GM19238 (cell line): ENCODE data around the gene ZGPAT.
"Not testable (repeated sequence)": the region's sequence is repeated elsewhere in the genome, so short reads cannot be mapped to it uniquely, and the experiment has no call there.

Experiments used
- DNase-seq: peaks from one replicate; pipeline ENCODE4 v3.0.0; 2011; ENCODE audit warnings: low spot score; ENCODE audit not compliant: insufficient read length

Gene ZGPAT

DNA sequence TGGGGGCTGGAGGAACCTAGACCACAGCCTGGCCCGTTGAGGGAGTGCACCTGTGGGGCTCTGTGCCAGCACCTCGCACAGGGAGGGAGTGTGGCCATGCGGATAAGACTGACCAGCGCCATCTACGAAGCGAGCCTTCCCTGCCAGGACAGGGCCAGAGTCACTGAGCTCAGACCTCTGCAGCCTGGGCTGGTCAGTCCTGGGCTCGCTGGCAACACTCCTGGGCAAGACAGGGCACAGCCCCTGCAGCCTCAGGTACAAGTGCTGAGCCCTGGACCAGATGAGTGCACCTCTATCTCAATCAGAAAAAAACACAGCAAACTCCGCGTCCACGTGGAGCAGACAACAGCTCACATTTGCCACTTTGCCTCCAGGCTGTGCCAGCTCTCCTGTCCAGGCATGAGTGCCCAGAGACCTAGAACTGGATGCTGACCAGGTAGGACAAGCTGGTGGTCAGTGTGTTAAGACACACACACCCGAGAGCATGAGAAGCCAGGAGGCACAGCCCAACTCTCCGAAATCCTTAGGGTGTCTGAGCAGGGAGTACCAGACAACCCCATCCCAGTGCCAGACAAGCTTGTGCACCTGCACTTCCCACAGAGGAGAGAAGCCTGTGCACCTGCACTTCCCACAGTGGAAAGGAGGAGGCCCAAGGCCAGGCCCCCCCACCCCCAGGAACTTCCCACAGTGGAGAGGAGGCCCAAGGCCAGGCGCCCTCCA, 4.9 kb upstream of the ZGPAT start:
- DNase-seq: no peak

DNA sequence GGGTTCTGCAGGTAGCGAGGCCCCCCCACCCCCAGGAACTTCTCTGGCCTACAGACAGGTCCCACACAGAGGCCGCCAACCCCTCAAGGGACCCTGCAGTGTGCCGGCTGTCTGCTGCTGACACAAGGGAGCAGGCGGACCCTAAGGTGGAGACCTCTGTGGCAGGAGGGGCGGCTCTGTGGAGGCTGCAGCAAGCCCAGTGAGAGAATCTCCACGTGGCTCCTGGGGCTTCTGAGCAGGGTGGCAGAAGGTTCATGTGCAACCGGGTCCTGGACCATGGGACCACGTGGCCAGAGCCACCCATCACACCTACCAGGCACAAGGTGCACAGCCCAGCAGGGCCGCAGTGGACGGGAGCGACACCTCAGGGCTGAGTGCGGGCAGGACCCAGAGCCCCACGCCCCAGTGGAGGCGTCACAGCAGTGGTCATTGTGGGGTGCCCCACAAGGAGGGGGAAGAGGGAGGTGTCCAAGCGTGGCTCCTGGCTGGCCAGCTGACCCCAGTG, 4.3 kb upstream of the ZGPAT start:
- DNase-seq: no peak

DNA sequence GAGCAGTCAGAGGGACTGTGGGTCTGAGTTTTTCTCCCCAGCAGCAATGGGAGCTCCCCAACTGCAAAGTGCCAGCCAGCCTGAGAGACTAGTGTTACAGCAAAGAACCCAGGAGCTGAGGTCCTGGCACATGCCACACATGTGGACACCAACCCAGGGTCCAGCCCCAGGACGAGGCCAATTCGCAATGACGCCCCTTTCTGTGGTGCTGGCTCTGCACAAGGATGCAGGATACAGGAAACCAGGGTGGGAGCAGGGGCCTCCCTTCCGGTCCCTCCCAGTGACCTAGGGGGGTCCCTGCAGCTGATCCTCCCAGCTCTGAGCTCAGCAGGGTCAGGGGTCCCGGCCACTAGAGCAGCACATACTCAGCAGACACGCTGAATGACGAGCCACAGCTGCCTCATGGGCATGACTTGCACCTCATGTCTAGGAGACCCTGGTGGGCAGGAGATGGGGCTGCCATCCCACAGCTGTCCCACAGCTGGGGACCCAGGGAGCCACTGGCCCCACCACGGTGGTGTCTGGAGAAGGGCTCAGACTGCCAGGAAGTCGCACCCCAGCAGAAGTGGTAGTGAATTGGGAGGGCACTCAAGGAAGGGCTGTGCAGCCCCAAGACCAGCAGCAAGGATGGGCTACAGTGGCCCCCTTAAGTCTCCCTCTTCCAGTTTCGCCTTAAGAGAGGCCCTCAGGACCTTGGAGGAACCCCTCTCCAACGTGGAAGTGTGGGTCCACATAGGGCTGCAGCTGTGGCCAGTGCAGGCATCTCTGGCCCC, 3.7 kb upstream of the ZGPAT start:
- no peak for DNase-seq

DNA sequence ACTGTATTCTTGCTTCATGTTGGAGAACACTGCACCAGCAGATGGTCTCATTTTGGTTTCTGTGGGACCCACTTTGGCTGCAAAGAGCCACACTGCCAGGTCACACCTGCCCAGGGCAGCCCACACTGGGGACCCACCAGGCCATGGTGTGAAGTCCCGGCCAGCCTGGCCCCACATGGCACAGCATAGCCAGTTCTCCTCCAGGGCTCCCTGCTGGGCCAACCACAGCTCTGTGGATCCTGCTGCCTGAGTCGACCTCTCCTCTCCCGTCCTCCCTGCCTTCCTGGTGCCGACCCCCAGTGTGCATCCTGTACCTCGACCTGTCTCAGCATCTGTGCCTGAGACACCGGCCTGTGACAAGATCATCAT, 3.1 kb upstream of the ZGPAT start:
- no peak for DNase-seq

DNA sequence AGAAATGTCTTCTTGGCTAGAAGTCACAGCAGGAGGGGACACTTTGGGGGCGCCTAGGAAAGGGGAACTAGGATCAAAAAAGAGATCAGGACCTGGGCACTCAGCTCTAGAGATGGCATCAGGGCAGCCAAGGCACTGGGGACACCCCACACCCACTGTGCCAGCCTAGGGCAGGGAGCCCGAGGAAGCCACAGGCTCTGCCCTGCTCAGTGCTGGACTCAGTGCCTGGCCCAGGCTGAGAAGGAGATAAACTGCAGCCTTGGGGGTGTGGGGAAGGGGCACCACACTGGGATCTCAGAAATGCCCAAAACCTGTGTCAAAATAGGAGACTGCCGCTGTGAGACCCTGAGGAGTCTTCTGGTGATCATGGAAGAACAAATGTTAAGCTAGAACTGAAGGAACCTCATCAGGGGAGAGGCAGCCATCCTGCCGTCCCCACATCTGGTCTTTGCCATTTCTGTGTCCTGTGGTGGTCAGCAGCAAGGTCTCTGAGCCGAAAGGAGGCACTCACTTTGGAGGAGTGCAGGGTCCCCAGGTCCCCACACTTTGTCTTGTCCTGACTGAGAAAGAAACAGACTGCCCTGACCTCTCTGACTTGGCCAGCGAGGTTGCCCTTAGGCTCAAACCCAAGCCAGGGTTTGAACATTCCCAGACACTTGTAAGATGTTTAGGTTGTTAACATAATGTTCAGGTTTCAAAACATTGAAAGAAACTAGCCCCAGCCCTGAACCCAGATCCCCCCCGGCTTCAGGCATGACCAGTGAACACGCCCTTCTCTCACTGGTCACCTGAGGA, 2.4 kb upstream of the ZGPAT start:
- no peak for DNase-seq

DNA sequence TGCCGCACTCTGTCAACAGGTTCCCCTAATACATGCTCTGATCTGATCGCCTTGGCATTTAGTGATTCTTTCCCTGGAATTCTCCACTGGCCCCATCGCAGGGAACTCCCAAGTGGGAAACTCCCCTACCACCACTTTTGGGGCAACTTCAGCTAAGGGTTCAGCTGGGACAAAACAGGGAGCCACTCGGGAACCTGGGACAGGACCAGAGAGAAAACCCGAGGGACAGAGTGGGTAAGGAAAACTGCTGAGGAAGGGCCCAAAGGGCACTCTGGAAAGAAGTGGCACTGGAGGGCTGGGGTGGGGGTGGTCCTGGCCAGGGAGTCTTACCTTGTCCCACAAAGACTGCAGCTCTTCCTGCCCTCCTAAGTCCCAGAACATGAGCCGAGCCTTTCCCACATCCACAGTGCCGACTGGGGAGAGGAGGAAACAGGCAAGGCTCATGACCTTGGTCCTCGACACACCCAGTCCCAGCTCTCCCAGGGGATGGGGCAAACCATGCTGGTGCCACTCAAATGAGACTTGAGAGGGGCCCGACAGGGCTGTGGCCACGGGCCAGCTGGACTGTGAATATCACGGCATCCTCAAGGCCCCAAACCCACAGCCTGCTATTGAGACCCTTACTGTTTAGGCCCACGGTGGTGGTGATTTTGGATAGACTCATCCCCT, 1.7 kb upstream of the ZGPAT start:
- DNase-seq: peak; percentile 0

DNA sequence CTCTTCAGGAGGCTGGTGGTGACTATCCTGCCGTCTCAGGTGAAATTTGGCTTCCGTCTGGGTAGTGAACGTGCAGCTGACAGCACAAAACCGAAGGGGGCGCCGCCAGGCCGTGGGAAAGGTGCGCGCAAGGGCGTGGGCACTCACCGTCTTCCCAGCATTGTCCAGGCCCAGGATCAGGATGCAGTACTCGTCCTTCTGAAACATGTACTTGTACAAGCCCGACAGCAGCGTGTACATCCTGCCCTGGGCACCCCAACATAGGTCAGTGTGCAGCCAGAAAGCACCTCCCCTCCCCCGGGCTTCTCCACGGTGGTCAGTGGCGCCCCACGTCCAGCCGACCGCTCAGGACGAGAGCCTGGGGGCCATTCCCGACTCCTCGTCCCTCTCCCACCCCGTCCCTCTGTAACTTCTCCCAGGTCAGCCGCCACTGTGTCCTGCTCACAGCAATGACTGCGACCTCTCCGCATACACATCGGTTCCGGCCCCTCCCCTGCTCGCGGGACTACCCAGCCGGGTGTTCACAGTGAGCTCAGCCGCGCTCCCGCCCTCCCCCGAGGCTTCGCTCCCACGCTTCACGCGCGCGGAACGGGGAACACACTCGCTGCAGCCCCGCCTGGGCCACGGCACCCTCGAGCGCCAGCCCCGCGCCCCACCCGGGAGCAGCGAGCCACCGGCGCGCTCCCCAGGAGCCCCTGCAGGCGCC, 834 bp upstream of the ZGPAT start:
- peak; percentile 51 for DNase-seq

DNA sequence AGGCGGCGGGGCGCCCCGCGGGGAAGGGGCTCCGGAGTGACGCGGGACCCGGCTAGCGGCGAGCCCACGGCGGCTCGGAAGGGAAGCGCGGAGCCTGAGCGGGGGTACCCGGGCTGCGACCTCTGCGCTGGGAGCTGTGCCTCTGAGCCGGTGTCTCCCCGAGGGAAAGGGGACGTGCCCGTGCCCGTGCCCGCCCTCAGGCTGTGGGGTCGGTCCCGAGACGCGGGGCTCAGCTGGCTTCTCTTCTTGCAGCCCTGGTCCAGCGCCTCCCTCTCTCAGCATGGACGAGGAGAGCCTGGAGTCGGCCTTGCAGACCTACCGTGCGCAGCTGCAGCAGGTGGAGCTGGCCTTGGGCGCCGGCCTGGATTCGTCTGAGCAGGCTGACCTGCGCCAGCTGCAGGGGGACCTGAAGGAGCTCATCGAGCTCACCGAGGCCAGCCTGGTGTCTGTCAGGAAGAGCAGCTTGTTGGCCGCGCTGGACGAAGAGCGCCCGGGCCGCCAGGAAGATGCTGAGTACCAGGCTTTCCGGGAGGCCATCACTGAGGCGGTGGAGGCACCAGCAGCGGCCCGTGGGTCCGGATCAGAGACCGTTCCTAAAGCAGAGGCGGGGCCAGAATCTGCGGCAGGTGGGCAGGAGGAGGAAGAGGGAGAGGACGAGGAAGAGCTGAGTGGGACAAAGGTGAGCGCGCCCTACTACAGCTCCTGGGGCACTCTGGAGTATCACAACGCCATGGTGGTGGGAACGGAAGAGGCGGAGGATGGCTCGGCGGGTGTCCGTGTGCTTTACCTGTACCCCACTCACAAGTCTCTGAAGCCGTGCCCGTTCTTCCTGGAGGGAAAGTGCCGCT, 686 bp downstream of the ZGPAT start:
- DNase-seq: peak; percentile 27

DNA sequence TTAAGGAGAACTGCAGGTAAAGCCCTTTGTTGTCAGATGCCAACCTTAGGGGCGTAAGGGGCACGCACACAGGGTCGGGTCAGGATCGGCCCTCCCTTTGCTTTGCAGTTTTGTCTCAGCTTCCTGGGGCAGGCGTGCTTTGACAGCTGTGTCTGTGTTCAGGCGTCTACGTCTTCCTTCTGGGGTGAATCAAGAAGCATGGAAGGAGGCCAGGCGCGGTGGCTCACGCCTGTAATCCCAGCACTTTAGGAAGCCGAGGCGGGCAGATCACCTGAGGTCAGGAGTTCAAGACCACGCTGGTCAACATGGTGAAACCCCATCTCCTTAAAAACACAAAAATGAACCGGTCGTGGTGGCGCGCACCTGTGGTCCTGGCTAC, 1.3 kb downstream of the ZGPAT start:
- DNase-seq: no peak

DNA sequence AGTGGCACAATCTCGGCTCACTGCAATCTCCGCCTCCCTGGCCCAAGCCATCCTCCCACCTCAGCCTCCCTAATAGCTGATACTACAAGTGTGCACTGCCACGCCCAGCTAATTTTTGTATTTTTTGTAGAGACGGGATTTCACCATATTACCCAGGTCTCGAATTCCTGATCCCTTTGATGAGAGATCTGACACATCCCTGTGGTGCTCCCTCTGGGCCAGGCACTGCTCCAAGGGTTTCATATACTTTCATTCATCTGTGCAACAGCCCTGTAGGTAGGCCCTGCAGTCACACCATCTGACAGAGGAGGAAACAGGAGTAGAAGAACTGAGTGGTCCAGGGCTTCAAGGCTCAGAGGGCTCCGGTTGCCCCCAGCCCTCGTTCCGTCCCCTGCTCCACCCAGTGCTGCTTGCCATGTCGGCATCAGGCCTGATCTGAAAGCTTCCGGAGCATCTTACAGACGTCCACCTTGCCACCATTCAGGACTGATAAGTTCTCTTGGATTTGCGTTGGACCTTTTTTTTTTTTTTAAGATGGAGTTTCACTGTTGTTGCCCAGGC, 3.3 kb downstream of the ZGPAT start:
- DNase-seq: no peak

DNA sequence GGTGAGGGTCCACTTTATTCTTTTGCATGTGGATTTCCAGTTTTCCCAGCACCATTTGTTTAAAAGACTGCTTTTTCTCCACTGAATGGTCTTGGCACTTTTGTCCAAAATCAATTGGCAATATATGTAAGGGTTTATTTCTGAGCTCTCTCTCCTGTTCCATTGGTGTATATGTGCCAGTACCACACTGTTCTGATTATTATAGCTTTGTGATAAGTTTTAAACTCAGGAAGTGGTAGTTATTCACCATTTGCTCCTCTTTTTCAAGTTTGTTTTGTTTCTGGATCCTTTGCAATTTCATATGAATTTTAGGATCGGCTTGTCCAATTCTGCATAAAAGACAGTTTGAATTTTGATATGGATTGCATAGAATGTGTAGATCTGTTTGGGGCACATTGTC, 4.4 kb downstream of the ZGPAT start:
- DNase-seq: no peak

DNA sequence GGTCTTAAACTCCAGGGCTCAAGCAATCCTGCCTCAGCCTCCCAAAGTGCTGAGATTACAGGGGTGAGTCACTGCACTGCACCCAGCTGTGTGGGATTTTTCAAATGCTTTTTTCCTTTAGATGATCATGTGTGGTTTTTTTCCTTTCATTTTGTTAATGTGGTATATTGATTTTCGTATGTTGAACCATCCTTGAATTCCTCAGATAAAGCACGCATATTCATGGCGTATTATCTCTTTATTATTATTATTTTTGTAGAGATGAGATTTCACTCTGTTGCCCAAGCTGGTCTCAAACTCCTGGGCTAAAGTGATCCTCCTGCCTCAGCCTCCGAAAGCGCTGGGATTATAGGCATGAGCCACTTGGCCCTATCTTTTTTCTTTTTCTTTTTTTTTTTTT, 7.0 kb downstream of the ZGPAT start:
- no peak for DNase-seq

DNA sequence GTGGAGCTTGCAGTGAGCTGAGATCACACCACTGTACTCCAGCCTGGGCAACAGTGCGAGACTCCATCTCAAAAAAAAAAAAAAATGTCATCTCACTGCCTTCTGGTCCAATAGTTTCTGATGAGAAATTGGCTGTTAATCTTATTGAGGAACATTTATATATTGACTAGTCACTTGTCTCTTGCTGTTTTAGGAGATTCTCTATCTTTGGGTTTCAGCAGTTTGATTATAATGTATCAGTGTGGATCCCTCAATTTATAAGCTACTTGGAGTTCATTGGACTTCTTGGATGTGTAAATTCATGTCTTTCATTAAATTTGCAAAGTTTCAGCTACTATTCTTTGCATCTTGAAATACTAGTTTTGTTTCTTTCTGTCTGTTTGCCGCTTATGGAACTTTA, 11.2 kb downstream of the ZGPAT start:
- no peak for DNase-seq

DNA sequence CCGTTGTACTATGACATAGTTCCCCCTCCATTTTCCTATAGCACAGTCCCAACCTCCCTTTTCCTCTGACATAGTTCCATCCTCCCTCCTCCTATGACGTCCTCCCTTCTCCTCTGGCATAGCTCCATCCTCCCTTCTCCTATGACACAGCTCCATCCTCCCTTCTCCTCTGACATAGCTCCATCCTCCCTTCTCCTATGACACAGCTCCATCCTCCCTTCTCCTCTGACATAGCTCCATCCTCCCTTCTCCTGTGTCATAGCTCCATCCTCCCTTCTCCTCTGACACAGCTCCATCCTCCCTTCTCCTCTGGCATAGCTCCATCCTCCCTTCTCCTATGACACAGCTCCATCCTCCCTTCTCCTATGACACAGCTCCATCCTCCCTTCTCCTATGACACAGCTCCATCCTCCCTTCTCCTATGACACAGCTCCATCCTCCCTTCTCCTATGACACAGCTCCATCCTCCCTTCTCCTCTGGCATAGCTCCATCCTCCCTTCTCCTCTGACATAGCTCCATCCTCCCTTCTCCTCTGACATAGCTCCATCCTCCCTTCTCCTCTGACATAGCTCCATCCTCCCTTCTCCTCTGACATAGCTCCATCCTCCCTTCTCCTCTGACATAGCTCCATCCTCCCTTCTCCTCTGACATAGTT, 15.3 kb downstream of the ZGPAT start:
- DNase-seq: not testable (repeated sequence)

DNA sequence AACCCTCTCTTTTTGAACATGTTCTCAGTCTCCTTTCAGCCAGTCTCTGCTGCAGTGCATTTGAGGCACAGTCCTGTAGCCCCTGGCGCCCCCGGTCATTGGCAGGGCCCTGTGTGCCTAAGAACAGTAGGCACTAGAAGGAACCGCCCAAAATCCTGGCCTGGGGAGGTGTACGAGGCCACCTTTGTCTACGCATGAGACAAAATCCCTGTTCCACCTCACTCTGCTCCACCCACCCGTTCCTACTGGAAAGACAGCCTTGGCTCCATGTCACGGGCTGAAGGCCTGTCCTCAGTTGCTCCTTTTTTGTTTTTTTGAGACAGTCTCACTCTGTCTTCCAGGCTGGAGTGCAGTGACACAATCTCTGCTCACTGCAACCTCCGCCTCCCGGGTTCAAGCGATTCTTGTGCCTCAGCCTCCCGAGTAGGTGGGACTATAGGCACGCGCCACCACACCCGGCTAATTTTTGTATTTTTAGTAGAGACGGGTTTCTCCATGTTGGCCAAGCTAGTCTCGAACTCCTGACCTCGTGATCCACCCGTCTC, 22.4 kb downstream of the ZGPAT start:
- DNase-seq: not testable (repeated sequence)

DNA sequence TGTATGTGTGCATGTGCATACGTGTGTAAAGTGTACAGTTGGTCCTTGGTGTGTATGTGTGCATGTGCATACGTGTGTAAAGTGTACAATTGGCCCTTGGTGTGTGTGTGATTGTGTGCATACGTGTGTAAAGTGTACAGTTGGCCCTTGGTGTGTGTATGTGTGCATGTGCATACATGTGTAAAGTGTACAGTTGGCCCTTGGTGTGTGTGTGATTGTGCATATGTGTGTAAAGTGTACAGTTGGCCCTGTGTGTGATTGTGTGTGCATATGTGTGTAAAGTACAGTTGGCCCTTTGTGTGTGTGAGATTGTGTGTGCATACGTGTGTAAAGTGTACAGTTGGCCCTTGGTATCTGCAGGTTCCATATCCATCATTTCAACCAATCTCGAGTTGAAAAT, 23.6 kb downstream of the ZGPAT start:
- no peak for DNase-seq

DNA sequence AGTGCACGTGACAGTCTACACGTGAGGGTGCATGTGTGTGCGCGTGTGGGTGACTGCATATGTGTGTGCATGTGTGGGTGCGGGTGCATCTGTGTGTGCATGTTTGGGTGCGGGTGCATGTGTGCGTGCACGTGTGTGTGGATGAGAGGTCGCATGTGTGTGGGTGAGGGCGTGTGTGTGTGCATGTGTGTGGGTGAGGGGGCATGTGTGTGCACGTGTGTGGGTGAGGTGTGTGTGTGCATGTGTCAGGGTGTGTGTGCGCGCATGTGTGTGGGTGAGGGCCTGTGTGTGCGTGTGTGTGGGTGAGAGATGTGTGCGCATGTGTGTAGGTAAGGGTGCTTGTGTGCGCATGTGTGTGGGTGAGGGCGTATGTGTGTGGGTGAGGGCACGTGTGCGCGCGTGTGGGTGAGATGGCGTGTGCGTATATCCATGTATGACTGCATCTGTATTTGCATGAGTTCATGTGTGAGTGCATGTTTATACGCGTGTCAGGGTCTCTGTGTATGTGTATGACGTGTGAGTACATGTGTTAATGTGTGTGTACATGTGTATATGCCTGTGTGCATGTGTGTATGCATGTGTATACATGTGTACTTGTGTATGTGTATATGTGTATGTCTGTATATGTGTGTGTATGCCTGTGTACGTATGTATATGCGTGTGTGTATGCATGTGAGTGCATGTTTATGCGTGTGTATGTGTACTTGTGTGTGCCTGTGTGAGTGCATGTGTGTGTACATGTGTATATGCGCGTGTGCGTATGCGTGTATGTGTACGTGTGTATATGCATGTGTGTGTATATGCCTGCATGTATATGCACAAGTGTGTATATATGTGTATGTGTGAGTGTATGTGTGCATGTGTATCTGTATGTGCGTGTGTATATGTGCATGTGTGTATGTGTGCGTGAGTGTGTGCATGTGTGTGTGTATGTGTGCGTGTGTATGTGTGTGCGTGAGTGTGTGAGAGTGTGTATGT, 24.6 kb downstream of the ZGPAT start:
- no peak for DNase-seq

DNA sequence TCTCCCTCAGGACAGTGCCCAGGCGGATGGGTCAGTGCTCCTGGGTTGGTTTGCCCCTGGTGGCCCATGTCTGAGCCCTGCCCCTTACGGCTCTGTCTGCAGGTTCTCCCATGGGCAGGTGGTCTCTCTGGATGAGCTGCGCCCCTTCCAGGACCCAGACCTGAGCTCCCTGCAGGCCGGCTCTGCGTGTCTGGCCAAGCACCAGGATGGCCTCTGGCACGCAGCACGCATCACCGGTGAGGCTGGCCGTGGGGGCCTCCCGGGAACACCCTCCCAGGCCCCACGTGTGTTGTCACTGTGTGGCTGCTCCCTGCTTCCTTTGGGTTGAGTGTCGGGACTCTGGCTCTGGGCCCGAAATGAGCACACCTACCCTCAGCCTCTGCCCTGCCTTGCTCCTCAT, 25.3 kb downstream of the ZGPAT start:
- DNase-seq: no peak
